GM19099 (cell line): ENCODE measurements around the gene ZNF844.

ENCODE experiments used
- POLR2A ChIP-seq: IDR thresholded peaks from 3 replicates; pipeline ENCODE4 v1.6.1; 2011; ENCODE audit warnings: low read depth; ENCODE audit not compliant: insufficient read length; ENCODE audit errors: extremely low read depth

Gene ZNF844

GRCh38 chr19:12077375-12077774 is 12.8 kb downstream of the ZNF844 start:
- TF ChIP-seq POLR2A: no peak

DNA sequence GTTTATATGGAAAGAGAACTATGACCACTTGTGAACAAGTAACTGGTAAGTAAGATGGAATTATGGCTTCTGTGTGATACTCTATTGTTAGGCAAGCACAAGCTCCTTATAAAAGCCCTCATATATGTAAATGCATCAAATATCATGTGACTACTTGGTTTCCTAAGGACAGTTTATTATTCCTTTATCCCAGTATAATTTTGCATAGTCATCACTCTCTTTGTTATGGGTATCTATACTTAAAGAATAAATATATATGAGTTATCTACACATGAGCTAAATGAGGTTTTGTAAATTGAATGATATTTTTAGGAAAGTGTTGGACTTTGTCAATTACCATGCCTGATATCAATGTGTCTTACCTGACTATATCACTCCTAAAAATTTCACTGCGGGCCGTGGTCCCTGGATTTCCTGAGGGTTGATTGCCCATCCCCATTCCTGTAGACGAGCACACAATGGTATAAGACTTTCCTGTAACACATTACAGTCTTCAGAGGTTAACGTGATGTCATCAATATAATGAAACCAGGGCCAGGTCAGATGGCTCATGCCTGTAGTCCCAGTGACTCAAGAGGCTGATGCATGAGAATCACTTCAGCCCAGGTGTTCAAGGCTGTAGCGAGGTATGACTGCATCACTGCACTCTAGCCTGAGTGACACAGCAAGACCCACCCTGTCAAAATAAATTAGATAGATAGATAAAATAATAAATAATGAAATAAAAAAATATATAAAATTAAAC is 20.7 kb downstream of the ZNF844 start:
- TF ChIP-seq POLR2A: no peak

GRCh38 chr19:12090807-12091206 is 26.3 kb downstream of the ZNF844 start:
- TF ChIP-seq POLR2A: no peak

DNA sequence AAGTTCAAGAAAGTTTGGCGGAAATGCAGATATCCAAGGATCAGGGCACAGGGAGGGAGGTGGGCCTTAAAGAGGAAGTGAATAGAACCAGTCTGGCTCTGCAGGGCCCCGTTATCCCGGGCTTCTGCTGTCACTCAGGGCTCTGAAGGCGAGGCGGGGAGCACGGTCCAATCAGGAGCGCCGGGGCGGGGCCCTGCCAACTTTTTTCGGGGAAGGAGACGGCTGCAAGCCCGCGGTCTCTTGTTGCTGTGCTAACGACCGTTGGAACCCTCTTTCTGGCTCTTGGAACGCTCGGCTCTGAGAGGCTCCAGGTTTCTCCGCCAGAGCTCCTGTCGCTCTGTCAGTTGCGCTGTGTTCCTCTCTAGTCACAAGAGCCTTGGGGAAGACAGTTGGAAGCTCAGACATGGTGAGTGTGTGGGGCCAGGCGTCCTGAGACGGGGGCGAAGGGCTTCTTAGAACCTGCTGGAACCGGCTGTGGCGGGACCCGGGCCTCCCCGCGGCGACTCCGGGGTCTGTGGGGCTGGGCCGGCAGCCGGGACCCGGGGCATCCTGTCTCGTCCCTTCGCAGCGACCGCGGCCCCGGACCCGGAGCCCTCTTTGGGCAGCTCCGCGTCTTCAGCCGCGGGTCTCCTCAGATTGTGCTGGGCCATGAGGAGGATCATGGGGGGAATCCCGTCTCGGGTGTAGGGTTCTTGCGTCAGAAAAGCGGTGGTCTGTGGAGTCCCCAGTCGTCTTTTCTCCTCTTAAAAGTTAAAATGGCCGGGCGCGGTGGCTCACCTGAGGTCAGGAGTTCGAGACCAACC is 27.7 kb downstream of the ZNF844 start:
- peak; percentile 69 for TF ChIP-seq POLR2A

DNA sequence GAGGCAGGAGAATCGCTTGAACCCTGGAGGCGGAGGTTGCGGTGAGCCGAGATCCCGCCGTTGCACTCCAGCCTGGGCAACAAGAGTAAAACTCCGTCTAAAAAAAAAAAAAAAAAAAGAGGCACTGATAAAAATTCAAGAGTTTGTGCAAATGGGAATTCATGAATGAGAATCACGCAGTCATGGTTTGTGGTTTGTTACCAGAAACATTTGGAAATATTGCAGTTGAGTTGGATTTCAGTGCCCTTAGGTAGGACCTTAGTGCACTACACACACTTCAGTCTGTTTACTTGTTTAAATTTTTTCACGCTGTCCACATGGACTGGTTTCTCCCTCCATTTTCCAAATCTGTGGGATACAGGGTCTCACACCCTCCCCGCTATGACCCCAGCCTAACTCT is 28.4 kb downstream of the ZNF844 start:
- no peak for TF ChIP-seq POLR2A

- TF ChIP-seq POLR2A: no peak
These were observed 29.2 kb downstream of the ZNF844 start for GRCh38 chr19:12093777-12094176.

- TF ChIP-seq POLR2A: no peak
These were observed 30.7 kb downstream of the ZNF844 start for GRCh38 chr19:12095111-12095790.

DNA sequence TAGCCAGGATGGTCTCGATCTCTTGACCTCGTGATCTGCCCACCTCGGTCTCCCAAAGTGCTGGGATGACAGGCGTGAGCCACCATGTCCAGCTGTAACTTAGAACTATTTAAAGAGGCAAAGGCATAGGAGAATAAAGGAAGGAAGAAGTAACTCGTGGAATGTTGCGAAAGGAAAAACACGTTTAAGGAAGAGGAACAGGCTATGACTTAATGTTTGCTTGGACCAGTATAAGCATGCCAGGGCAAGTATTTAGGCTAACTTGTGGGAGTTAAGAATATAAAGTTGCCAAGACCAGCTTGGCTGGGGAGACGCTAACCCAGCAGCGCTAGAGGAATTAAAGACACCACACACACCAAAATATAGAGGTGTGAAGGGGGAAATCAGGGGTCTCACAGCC is 33.5 kb downstream of the ZNF844 start:
- TF ChIP-seq POLR2A: no peak

GRCh38 chr19:12111176-12111575 is 46.6 kb downstream of the ZNF844 start:
- TF ChIP-seq POLR2A: no peak

DNA sequence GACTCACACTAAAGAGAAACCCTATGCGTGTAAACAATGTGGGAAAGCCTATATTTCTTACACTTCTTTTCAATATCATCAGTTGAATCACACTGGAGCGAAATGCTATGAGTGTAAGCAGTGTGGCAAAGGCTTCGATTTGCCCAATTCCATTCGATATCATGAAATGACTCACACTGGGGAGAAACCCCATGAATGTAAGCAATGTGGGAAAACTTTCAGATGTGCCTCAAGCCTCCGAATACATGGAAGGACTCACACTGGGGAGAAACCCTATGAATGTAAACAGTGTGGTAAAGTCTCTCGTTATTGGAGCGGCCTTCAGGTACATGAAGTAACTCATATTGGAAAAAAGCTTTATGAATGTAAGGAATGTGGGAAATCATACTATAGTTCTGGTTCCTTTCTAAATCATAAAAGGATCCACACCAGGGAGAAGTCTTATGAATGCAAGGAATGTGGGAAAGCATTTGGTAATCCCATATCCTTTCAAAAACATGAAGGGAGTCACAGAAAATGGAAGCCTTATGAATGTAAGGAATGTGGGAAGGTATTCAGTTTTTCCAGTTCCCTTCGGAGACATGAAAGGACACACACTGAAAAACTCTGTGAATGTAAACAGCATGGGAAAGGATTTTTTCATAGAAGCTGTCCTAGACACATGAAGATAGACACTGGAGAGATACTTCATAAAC is 47.6 kb downstream of the ZNF844 start:
- TF ChIP-seq POLR2A: no peak

GRCh38 chr19:12112701-12113100 is 48.2 kb downstream of the ZNF844 start:
- no peak for TF ChIP-seq POLR2A

DNA sequence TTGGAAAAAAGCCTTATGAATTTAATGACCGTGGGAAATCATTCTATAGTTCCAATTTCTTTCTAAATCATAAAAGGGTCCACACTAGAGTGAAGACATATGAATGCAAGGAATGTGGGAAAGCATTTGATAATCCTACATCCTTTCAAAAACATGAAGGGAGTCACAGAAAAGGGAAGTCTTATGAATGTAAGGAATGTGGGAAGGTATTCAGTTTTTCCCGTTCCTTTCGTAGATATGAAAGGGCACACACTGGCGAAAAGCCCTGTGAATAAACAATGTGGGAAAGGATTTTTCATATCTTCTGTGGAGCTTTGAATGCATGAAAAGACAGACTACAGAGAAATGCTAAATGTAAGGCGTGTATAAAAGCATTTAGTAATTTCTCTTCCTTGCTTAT is 48.6 kb downstream of the ZNF844 start:
- no peak for TF ChIP-seq POLR2A

DNA sequence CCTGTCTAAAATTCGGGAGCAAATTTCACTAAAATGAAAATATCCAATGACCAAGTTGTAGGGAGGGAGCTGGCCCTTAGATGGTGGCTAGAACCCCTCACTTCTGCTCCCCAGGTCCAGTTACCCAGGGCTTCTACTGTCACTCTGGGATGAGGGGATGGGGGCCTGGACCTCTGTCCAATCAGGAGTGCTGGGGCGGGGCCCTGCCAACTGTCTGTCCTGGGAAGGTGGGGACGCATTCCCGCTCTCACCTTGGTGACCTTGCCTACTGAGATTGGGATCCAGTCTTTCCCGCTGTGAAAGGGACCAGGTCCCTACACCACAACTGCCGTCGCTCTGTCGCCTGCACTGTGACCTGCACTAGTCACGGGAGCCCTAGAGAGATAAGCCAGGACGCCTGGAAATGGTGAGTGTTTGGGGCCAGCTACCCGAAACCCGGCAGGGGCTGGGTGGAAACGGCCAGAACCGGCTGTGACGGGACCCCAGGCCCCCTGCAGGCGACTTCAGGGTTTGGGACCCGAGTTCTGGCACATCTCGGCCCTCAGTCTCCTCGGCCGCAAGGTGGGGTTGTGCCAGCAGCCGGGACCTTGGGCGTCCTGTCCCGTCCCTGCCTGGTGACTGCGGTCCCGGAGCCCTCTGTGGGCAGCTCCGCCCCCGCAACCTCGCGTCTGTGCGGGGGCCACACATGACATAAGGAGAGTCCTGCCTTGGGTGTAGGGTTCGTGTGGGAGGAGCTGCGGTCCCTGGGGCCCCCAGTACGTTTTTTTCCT is 52.9 kb downstream of the ZNF844 start:
- TF ChIP-seq POLR2A: no peak

GRCh38 chr19:12126707-12127106 is 62.2 kb downstream of the ZNF844 start:
- TF ChIP-seq POLR2A: no peak
